Fibroblast of lung (primary cell): ENCODE measurements around the gene MYPN.

Experiments
- EZH2 ChIP-seq: IDR thresholded peaks from 2 replicates; pipeline ENCODE4 v1.5.1; 2012; ENCODE audit warnings: low read length, control low read depth, mild to moderate bottlenecking; ENCODE audit errors: missing control alignments
- TF ChIP-seq, protein P1 (sequence below), 2 donors: IDR thresholded peaks in 1 of 2; conservative IDR thresholded peaks in 1 of 2; 1 replicate in 1 of 2; 2 replicates in 1 of 2; pipeline ENCODE4 v1.5.1; 2011 to 2012; ENCODE audit warnings: low read length in 2 of 2, control low read depth in 1 of 2, inconsistent platforms in 1 of 2, low read depth in 1 of 2, mild to moderate bottlenecking in 1 of 2

DNA sequence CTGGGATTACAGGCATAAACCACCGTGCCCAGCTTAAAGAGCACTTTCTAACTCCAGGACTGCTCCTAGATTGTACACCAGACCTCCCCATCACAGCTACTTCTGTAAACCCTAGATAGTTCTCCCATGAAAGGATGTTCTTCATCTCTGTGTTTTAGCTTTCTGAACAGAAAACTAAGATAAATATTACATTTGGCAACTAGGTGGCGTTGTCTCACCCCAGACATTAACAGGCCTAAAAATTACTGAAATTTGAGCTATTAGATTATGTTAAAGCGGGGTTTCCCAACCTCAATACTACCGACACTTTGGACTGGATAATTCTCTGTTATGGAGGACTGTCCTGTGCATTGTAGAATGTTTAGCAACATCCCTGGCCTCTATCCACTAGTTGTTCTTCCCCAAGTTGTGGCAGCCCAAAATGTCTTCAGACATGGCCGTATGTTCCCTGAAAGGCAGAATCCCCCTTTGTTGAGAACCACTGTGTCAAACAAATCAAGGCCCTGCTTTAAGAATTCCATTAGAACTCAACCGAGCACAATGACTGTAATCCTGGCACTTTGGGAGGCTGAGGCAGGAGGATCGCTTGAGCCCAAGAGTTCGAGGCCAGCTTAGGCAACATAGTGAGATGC is 103.5 kb downstream of the MYPN start:
- TF ChIP-seq, protein P1, sequence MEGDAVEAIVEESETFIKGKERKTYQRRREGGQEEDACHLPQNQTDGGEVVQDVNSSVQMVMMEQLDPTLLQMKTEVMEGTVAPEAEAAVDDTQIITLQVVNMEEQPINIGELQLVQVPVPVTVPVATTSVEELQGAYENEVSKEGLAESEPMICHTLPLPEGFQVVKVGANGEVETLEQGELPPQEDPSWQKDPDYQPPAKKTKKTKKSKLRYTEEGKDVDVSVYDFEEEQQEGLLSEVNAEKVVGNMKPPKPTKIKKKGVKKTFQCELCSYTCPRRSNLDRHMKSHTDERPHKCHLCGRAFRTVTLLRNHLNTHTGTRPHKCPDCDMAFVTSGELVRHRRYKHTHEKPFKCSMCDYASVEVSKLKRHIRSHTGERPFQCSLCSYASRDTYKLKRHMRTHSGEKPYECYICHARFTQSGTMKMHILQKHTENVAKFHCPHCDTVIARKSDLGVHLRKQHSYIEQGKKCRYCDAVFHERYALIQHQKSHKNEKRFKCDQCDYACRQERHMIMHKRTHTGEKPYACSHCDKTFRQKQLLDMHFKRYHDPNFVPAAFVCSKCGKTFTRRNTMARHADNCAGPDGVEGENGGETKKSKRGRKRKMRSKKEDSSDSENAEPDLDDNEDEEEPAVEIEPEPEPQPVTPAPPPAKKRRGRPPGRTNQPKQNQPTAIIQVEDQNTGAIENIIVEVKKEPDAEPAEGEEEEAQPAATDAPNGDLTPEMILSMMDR (conservative IDR thresholded peaks at IDR 0.05 in 1 of 2, IDR thresholded peaks at IDR 0.05 in 1 of 2; ENCODE audit: low read depth in 1 of 2, low read length in 2 of 2): peak; percentile 45 to 59
- TF ChIP-seq EZH2: no peak
